Measurements from ENCODE around the gene NIPAL4. TPM values are rescaled to one million over a fixed set of nuclear protein-coding genes. Genes with fewer than 3 reads are reported as not detected.

Gene NIPAL4
- polyA plus RNA-seq, 1 donor from 2014 or later: not detected

- Histone ChIP-seq H4K20me1 (ENCODE audit: insufficient read depth) (no peaks in the 10 kb centered on the region), H3K4me2 (ENCODE audit: low read length) (no peak overlapping the region), H3K9me3 (ENCODE audit: low read length) (no peaks in the 10 kb centered on the region), H3K36me3 (ENCODE audit: insufficient read depth, low read length) (no peaks in the 10 kb centered on the region), H3F3A (ENCODE audit: insufficient read depth, low read length, poor library complexity, severe bottlenecking) (no peaks in the 10 kb centered on the region), H3K79me2 (replicated peaks; ENCODE audit: insufficient read depth, low read length) (no peaks in the 10 kb centered on the region), H3K4me3 (ENCODE audit: low read length) (no peak overlapping the region), H3K27me3 (ENCODE audit: insufficient read depth, low read depth, low read length) (no peaks in the 10 kb centered on the region), H2AFZ (ENCODE audit: low read depth, low read length) (no peak overlapping the region), H3K27ac (ENCODE audit: low read length) (no peak overlapping the region), H3K9me2 (ENCODE audit: insufficient read depth, low read length) (no peaks in the 10 kb centered on the region), H3K9ac (ENCODE audit: low read length) (no peak overlapping the region)
- TF ChIP-seq MXI1 (conservative IDR thresholded peaks at IDR 0.05; ENCODE audit: poor library complexity, severe bottlenecking): no peak
Observed at GRCh38 chr5:157447201-157447637, 12.8 kb upstream of the NIPAL4 start.

GRCh38 chr5:157449011-157449723 is 10.8 kb upstream of the NIPAL4 start:
- no peaks in the 10 kb centered on the region for H3F3A ChIP-seq (ENCODE audit: insufficient read depth, low read length, poor library complexity, severe bottlenecking)
- no peaks in the 10 kb centered on the region for H4K20me1 ChIP-seq (ENCODE audit: insufficient read depth)
- H2AFZ ChIP-seq (ENCODE audit: low read depth, low read length): no peak overlapping the region
- H3K79me2 ChIP-seq (replicated peaks; ENCODE audit: insufficient read depth, low read length): no peaks in the 10 kb centered on the region
- no peak overlapping the region for H3K27ac ChIP-seq (ENCODE audit: low read length)
- H3K9me3 ChIP-seq (ENCODE audit: low read length): no peaks in the 10 kb centered on the region
- H3K4me2 ChIP-seq (ENCODE audit: low read length): no peak overlapping the region
- H3K9me2 ChIP-seq (ENCODE audit: insufficient read depth, low read length): no peaks in the 10 kb centered on the region
- H3K27me3 ChIP-seq (ENCODE audit: insufficient read depth, low read depth, low read length): no peaks in the 10 kb centered on the region
- no peak overlapping the region for H3K4me3 ChIP-seq (ENCODE audit: low read length)
- TF ChIP-seq EP300 (conservative IDR thresholded peaks at IDR 0.05; ENCODE audit: poor library complexity, severe bottlenecking): no peak
- TF ChIP-seq SMC3 (conservative IDR thresholded peaks at IDR 0.05; ENCODE audit: poor library complexity): no peak
- TF ChIP-seq CTCF (IDR thresholded peaks at IDR 0.05; ENCODE audit: poor library complexity, severe bottlenecking): no peak
- TF ChIP-seq TAF1 (IDR thresholded peaks at IDR 0.05; ENCODE audit: low read depth): no peak
- TF ChIP-seq RAD21 (conservative IDR thresholded peaks at IDR 0.05): no peak
- TF ChIP-seq MXI1 (conservative IDR thresholded peaks at IDR 0.05; ENCODE audit: poor library complexity, severe bottlenecking): no peak
- H3K36me3 ChIP-seq (ENCODE audit: insufficient read depth, low read length): no peaks in the 10 kb centered on the region
- H3K9ac ChIP-seq (ENCODE audit: low read length): no peak overlapping the region

- no peak overlapping the region for H3K4me3 ChIP-seq (ENCODE audit: low read length)
- H3K4me2 ChIP-seq (ENCODE audit: low read length): no peak overlapping the region
- no peaks in the 10 kb centered on the region for H3K79me2 ChIP-seq (replicated peaks; ENCODE audit: insufficient read depth, low read length)
- H4K20me1 ChIP-seq (ENCODE audit: insufficient read depth): no peaks in the 10 kb centered on the region
- no peaks in the 10 kb centered on the region for H3K9me2 ChIP-seq (ENCODE audit: insufficient read depth, low read length)
- H3K9me3 ChIP-seq (ENCODE audit: low read length): no peaks in the 10 kb centered on the region
- no peak overlapping the region for H2AFZ ChIP-seq (ENCODE audit: low read depth, low read length)
- TF ChIP-seq EP300 (conservative IDR thresholded peaks at IDR 0.05; ENCODE audit: poor library complexity, severe bottlenecking) (no peak), TAF1 (IDR thresholded peaks at IDR 0.05; ENCODE audit: low read depth) (no peak), SMC3 (conservative IDR thresholded peaks at IDR 0.05; ENCODE audit: poor library complexity) (no peak), RAD21 (conservative IDR thresholded peaks at IDR 0.05) (no peak), CTCF (IDR thresholded peaks at IDR 0.05; ENCODE audit: poor library complexity, severe bottlenecking) (no peak), REST (IDR thresholded peaks at IDR 0.05; ENCODE audit: borderline replicate concordance) (no peak), EZH2 (IDR thresholded peaks at IDR 0.05; ENCODE audit: borderline replicate concordance, insufficient read depth, low read length, poor library complexity, severe bottlenecking) (no peak)
- no peaks in the 10 kb centered on the region for H3K27me3 ChIP-seq (ENCODE audit: insufficient read depth, low read depth, low read length)
- no peaks in the 10 kb centered on the region for H3K36me3 ChIP-seq (ENCODE audit: insufficient read depth, low read length)
- no peaks in the 10 kb centered on the region for H3F3A ChIP-seq (ENCODE audit: insufficient read depth, low read length, poor library complexity, severe bottlenecking)
- no peak overlapping the region for H3K9ac ChIP-seq (ENCODE audit: low read length)
- no peak overlapping the region for H3K27ac ChIP-seq (ENCODE audit: low read length)
Observed at GRCh38 chr5:157450024-157450423, 10.0 kb upstream of the NIPAL4 start.
